Mammary epithelial cell (primary cell): Measurements from ENCODE around the gene MOB3C.

ENCODE experiments used
- EZH2 ChIP-seq: IDR thresholded peaks from 2 replicates; pipeline ENCODE4 v1.6.1; 2012; ENCODE audit warnings: low read length, inconsistent platforms, borderline replicate concordance
- TF ChIP-seq, protein P1 (sequence below), 2 donors: IDR thresholded peaks in 1 of 2; conservative IDR thresholded peaks in 1 of 2; 2 replicates each; pipeline ENCODE4 v1.5.1; 2011 to 2012; ENCODE audit warnings: inconsistent platforms in 2 of 2, low read length in 2 of 2, mild to moderate bottlenecking in 2 of 2, control low read depth in 1 of 2, low read depth in 1 of 2; ENCODE audit not compliant: insufficient read depth in 1 of 2; ENCODE audit errors: extremely low read depth in 1 of 2

- TF ChIP-seq, protein P1, sequence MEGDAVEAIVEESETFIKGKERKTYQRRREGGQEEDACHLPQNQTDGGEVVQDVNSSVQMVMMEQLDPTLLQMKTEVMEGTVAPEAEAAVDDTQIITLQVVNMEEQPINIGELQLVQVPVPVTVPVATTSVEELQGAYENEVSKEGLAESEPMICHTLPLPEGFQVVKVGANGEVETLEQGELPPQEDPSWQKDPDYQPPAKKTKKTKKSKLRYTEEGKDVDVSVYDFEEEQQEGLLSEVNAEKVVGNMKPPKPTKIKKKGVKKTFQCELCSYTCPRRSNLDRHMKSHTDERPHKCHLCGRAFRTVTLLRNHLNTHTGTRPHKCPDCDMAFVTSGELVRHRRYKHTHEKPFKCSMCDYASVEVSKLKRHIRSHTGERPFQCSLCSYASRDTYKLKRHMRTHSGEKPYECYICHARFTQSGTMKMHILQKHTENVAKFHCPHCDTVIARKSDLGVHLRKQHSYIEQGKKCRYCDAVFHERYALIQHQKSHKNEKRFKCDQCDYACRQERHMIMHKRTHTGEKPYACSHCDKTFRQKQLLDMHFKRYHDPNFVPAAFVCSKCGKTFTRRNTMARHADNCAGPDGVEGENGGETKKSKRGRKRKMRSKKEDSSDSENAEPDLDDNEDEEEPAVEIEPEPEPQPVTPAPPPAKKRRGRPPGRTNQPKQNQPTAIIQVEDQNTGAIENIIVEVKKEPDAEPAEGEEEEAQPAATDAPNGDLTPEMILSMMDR (conservative IDR thresholded peaks at IDR 0.05 in 1 of 2, IDR thresholded peaks at IDR 0.05 in 1 of 2; ENCODE audit: extremely low read depth in 1 of 2, insufficient read depth in 1 of 2, low read depth in 1 of 2, low read length in 2 of 2): no peak
- no peak for TF ChIP-seq EZH2
These were observed 22.5 kb downstream of the MOB3C start for GRCh38 chr1:46594063-46594462.
